ENCODE data around the gene SOD2. TPM values are rescaled to one million over a fixed set of nuclear protein-coding genes. Genes with fewer than 3 reads are reported as not detected.
A peak's percentile ranks its signal among the peaks of the same experiment; 100 is the strongest.

SOD2 gene
- total and polyA plus RNA-seq, 2 donors (not counting 1 experiment from before 2014, with no cell fraction given), result 66.0 to 94.7 TPM

GRCh38 chr6:159720708-159721107 is 27.7 kb upstream of the SOD2 start:
- POLR2A ChIA-PET, result interaction anchor here (0.7 kb wide), 2 partner anchors 134 to 813 kb away, joined by 3 to 4 read pairs; no protein-coding TSS in a partner anchor
- Histone ChIP-seq H3K79me2 (ENCODE audit: control insufficient read depth, insufficient read depth, low read length) (peaks cover 62% of the 10 kb centered on the region), H2AFZ (ENCODE audit: insufficient read depth, low read depth, low read length, poor library complexity, severe bottlenecking) (no peak overlapping the region), H3K4me1 (ENCODE audit: control insufficient read depth in 2 of 2, insufficient read depth in 2 of 2, low read length in 2 of 2) (peaks cover 0 to under 1% of the 10 kb centered on the region in 2 donors), H4K20me1 (ENCODE audit: control insufficient read depth, insufficient read depth, low read length, poor library complexity, severe bottlenecking) (no peaks in the 10 kb centered on the region), H3K4me3 (ENCODE audit: control extremely low read depth in 1 of 5, extremely low read depth in 1 of 5, insufficient read depth in 1 of 5, low read depth in 2 of 5, low read length in 4 of 5) (no peak overlapping the region), H3K27ac (ENCODE audit: low read length in 2 of 2) (no peak overlapping the region), H3K9ac (ENCODE audit: low read length) (no peak overlapping the region), H3K9me3 (ENCODE audit: control extremely low read depth in 1 of 3, control insufficient read depth in 2 of 3, insufficient read depth in 1 of 3, low read length in 2 of 3) (no peaks in the 10 kb centered on the region), H3K4me2 (replicated peaks; ENCODE audit: low read depth, low read length, poor library complexity, severe bottlenecking) (no peak overlapping the region), H3K27me3 (replicated peaks in 1 of 4; ENCODE audit: control extremely low read depth in 1 of 4, control insufficient read depth in 3 of 4, insufficient read depth in 4 of 4, low read length in 3 of 4) (no peaks in the 10 kb centered on the region), H3K36me3 (replicated peaks in 1 of 2; ENCODE audit: control extremely low read depth in 1 of 2, control insufficient read depth in 1 of 2, extremely low read depth in 1 of 2, insufficient read depth in 2 of 2, low read length in 1 of 2) (peaks cover 0 to 8% of the 10 kb centered on the region in 2 experiments)
- Mint-ChIP-seq H3K4me1 (peaks cover under 1% of the 10 kb centered on the region), H3K27me3 (no peaks in the 10 kb centered on the region), H3K27ac (no peak overlapping the region), H3K4me3 (no peak overlapping the region), H3K9me3 (ENCODE audit: insufficient read depth) (no peaks in the 10 kb centered on the region)
- ATAC-seq (ENCODE audit: low read depth) (peak; percentile 57), DNase-seq (peak; percentile 77)
- intact Hi-C loops (cut with micrococcal nuclease), result loop anchor here (5.0 kb wide), 1 partner anchor 737 kb away; no protein-coding TSS in a partner anchor
- no CpG with 5 or more reads among the region's 7 CpGs for WGBS (ENCODE audit: insufficient coverage)
- CTCF ChIA-PET, result interaction anchor here (0.7 to 2.0 kb wide), 25 partner anchors 8 to 1121 kb away, joined by 3 to 10 read pairs (median 4); partner anchors contain the start of genes MRPL18 and SOD2
- no peak for TF ChIP-seq EZH2 (IDR thresholded peaks at IDR 0.05; ENCODE audit: borderline replicate concordance, insufficient read depth, low read depth, low read length, poor library complexity, severe bottlenecking)
- TF ChIP-seq, protein P1, sequence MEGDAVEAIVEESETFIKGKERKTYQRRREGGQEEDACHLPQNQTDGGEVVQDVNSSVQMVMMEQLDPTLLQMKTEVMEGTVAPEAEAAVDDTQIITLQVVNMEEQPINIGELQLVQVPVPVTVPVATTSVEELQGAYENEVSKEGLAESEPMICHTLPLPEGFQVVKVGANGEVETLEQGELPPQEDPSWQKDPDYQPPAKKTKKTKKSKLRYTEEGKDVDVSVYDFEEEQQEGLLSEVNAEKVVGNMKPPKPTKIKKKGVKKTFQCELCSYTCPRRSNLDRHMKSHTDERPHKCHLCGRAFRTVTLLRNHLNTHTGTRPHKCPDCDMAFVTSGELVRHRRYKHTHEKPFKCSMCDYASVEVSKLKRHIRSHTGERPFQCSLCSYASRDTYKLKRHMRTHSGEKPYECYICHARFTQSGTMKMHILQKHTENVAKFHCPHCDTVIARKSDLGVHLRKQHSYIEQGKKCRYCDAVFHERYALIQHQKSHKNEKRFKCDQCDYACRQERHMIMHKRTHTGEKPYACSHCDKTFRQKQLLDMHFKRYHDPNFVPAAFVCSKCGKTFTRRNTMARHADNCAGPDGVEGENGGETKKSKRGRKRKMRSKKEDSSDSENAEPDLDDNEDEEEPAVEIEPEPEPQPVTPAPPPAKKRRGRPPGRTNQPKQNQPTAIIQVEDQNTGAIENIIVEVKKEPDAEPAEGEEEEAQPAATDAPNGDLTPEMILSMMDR (IDR thresholded peaks at IDR 0.05), result peak; percentile 77

- intact Hi-C loops (cut with micrococcal nuclease), result no loop called here
- no peak overlapping the region for H3K27ac Mint-ChIP-seq
- no peaks in the 10 kb centered on the region for H3K9me3 Mint-ChIP-seq (ENCODE audit: insufficient read depth)
Observed at GRCh38 chr6:159719287-159719686, 26.2 kb upstream of the SOD2 start.

More at GRCh38 chr6:159719287-159719686, 26.2 kb upstream of the SOD2 start:
- Mint-ChIP-seq H3K4me3 (no peak overlapping the region), H3K27me3 (no peaks in the 10 kb centered on the region), H3K4me1 (no peaks in the 10 kb centered on the region)
- H3K27me3 ChIP-seq (replicated peaks in 1 of 4; ENCODE audit: control extremely low read depth in 1 of 4, control insufficient read depth in 3 of 4, insufficient read depth in 4 of 4, low read length in 3 of 4), result no peaks in the 10 kb centered on the region
- H3K4me1 ChIP-seq (ENCODE audit: control insufficient read depth in 2 of 2, insufficient read depth in 2 of 2, low read length in 2 of 2), result no peaks in the 10 kb centered on the region
- no peak overlapping the region for H2AFZ ChIP-seq (ENCODE audit: insufficient read depth, low read depth, low read length, poor library complexity, severe bottlenecking)
- TF ChIP-seq, protein P1 (IDR thresholded peaks at IDR 0.05), result no peak
- no peak for TF ChIP-seq EZH2 (IDR thresholded peaks at IDR 0.05; ENCODE audit: borderline replicate concordance, insufficient read depth, low read depth, low read length, poor library complexity, severe bottlenecking)
- H3K4me3 ChIP-seq (ENCODE audit: control extremely low read depth in 1 of 5, extremely low read depth in 1 of 5, insufficient read depth in 1 of 5, low read depth in 2 of 5, low read length in 4 of 5), result no peak overlapping the region
- no peak overlapping the region for H3K27ac ChIP-seq (ENCODE audit: low read length in 2 of 2)
- peaks cover 0 to 10% of the 10 kb centered on the region in 2 experiments for H3K36me3 ChIP-seq (replicated peaks in 1 of 2; ENCODE audit: control extremely low read depth in 1 of 2, control insufficient read depth in 1 of 2, extremely low read depth in 1 of 2, insufficient read depth in 2 of 2, low read length in 1 of 2)
- 100% methylated on average over 6 of the region's 7 CpGs for WGBS (ENCODE audit: insufficient coverage)
- no peak overlapping the region for H3K9ac ChIP-seq (ENCODE audit: low read length)
- ATAC-seq (ENCODE audit: low read depth) (no peak), DNase-seq (no peak)
- no peaks in the 10 kb centered on the region for H4K20me1 ChIP-seq (ENCODE audit: control insufficient read depth, insufficient read depth, low read length, poor library complexity, severe bottlenecking)
- peaks cover 63% of the 10 kb centered on the region for H3K79me2 ChIP-seq (ENCODE audit: control insufficient read depth, insufficient read depth, low read length)
- ChIA-PET POLR2A (interaction anchor here (0.7 kb wide), 2 partner anchors 23 to 732 kb away, joined by 3 to 9 read pairs; no protein-coding TSS in a partner anchor), CTCF (interaction anchor here (0.8 to 2.0 kb wide), 8 partner anchors 10 to 814 kb away, joined by 3 to 10 read pairs (median 5); no protein-coding TSS in a partner anchor)
- H3K4me2 ChIP-seq (replicated peaks; ENCODE audit: low read depth, low read length, poor library complexity, severe bottlenecking), result no peak overlapping the region
- H3K9me3 ChIP-seq (ENCODE audit: control extremely low read depth in 1 of 3, control insufficient read depth in 2 of 3, insufficient read depth in 1 of 3, low read length in 2 of 3), result no peaks in the 10 kb centered on the region

All from B cell (primary cell).